NOMO-1 (cell line): ENCODE data around the gene ARHGAP26.

ENCODE experiments used
- DNase-seq, 2 experiments: peaks; one replicate each; lab custom pipeline; 2025; ENCODE audit not compliant: unreplicated experiment in 2 of 2; lab: John Stamatoyannopoulos, UW

Gene ARHGAP26

GRCh38 chr5:143024228-143024920 is 254.2 kb downstream of the ARHGAP26 start:
- no peak for DNase-seq

- peak; percentile 21 to 37 for DNase-seq
These were observed 255.2 kb downstream of the ARHGAP26 start for GRCh38 chr5:143025376-143025775.

DNA sequence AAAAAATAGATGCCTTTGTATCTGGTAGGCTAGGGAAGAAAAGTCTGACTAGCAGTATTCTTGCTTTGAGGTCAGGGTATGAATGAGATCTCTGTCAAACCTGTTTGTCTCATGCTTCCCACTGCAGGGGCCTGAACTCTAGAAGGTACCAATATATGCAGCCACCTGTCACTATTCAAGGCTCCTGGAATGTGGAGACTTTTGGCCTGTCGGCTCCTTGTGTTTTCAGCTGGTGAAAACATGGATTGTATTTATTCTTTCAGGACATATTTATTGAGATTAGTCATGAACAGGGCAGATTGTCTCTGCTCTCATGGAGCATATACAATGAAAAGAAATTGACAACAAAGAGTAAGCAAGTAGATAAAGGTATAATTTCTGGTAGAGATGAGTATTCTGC is 255.8 kb downstream of the ARHGAP26 start:
- DNase-seq: no peak

DNA sequence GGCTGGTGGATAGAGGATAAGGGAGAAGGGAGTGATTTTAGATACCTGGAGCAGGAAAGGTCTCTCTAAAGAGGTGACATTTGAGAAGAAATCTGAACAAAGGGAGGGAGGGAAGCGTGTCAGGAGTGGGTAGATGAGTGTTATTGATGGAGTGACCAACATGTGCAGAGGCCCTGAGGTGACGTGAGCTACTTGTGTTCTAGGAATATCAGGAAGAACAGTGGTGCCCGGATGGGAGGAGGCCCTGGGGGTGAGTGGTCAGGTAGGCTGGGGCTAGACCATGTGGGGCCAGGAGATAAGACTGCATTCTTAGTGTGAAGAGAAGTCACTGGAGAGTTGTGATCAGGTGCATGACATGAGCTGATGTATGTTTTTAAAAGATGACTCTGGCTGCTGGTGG is 256.2 kb downstream of the ARHGAP26 start:
- no peak for DNase-seq

DNA sequence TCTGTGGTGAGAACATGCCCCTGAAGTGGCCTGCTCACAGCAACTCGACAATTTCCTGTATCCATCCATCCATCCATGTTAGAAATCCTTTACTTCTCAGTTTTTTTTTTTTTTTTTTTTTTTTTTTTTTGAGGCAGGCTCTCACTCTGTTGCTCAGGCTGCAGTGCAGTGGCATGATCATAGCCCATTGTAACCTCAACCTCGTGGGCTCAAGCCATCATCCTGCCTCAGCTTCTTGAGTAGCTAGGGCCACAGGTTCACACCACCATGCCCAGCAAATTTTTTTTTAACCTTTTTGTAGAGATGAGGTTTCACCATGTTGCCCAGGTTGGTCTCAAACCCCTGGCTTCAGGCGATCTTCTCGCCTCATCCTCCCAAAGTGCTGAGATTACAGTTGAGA is 259.1 kb downstream of the ARHGAP26 start:
- no peak for DNase-seq

GRCh38 chr5:143030349-143030748 is 260.2 kb downstream of the ARHGAP26 start:
- peak; percentile 18 to 31 for DNase-seq

GRCh38 chr5:143031781-143032580 is 261.8 kb downstream of the ARHGAP26 start:
- no peak for DNase-seq

DNA sequence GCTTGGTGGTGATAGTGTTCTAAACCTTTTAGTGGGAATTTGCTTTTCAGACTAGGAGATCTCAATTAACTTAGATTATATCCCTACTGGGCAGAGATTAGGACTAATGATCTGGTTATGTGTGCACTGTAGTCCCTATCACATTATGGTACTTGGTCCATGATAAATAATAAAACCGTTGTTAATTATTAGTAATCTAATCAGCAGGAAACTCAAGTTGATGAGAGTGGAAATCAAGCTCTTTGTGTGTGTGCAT is 262.3 kb downstream of the ARHGAP26 start:
- DNase-seq: no peak

- DNase-seq: no peak
These were observed 263.5 kb downstream of the ARHGAP26 start for GRCh38 chr5:143033535-143034250.

DNA sequence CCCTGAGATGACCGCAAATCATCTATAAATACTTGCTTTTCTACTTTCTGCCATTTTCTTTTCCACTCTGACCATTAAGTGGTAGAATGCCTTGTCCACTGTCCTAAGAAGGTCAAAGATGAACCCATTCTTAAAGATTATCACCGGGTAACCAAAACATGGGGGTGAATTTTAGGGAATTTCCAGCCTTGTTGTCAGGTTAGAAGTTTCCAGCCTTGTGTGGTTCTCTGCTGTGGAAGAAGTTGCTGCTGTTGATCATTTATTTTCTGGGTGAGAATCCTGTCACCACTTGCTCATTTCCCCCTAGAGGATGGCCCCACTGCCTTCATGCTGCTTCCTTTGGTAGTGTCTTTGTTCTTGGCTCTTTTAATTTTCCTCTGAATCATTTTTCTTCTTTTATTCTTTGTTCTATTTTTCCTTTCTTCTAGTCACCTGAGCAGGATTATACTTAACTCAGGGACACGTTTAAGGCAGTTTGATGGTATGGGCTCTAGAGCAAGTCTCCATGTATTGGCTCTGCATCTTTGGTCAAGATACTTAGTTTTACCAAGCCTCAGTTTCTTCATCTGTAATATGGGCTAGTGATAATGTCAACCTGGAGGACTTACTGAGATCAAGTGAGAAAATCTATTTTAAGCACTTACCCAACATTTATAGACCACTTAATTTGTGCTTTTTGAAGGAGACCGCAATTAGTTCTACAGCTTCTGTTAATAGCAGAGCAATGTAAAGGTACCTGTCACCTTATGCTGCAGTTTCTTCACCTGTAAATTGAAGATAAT is 266.2 kb downstream of the ARHGAP26 start:
- no peak for DNase-seq

DNA sequence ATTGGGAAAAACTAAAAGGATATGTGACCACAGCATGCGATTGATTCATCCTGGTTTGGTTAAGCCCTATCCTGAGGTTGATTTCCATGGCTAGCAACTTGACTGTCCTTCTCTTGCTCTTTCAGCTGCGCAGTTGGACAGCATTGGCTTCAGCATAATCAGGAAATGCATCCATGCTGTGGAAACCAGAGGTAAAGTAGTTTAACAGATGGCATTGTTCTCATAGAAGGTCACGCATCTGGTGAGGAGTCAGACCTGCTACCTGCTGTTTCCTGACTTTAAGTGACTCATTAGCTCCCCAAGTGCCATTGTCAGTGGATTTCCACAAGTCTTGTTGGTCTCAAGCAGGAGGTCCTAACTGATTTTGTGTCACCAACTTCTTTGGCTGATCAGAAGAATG is 266.9 kb downstream of the ARHGAP26 start:
- DNase-seq: no peak

DNA sequence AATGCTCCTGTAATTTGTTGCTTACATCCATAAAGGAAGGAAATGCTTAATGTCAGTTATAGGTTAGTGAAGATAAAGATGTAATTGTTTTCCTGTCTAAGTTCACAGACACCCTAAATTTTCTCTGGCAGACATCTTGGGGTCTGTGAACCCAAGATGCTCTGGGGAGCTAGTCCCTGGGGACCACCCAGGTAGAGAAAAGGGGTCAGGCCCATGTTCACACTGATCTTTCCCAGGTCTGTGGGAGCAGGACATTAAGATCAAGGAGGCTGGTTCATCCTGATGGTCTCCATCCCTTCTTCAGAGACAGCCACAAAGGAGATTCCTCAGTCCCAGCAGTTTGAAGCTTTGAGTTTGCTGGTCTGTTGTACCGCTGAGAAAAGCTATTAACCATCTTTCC is 267.5 kb downstream of the ARHGAP26 start:
- DNase-seq: no peak

DNA sequence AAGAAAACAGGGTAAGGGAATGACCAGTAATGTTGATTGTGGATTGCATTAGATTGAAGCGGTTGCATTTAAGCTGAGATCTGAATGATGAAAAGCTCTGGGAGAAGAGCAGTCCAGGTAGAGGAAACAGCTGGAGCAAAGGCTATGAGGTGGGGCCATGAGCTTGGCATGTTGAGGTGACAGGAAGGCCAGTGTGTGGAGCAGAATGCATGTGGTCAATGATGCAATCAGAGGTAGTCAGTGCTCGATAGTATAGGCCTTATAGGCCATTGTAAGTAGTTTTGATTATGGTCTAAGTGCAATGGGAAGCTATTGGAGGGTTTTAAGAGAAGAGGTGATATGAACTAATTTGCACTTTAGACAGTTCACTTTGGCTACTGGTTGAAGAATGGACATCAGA is 270.4 kb downstream of the ARHGAP26 start:
- DNase-seq: peak in 1 of 2 experiments; percentile 24

- DNase-seq: no peak
These were observed 271.3 kb downstream of the ARHGAP26 start for GRCh38 chr5:143041461-143041860.

DNA sequence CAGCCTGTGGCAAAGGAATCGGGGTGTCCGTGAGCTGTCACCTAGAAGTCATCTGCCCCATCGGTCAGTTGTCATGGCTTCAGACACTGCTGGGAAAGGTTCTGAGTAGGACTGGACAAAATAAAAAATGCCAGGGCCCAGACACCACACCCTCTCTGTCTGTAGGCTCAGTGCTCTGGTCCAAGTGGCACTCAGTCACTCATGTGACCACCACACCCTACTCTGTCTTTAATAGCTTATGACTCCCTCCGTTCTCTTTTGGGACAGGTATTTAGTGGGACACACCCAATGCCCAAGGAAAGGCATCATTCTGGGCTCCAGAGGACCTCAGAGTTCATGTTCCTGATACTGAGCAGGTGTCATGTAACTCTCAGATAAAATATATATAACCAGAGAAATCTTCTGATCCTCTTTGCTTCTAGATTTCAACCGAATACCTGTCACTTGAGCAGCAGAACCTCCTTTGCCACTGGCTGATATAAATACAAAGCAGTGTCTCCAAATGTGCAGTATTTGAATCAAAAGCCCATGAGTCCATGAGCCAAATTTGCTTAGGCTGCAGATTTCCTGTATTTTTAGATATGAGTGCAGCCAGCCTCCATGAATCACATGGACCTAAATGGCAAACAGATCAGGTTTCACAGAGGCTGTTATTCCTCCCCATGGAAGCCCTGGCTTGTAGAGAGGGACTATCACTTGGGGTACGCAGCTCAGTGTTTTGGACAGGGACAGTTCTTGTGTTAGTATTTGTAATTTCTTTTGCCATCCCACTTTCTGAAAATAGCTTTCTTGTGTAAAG is 272.0 kb downstream of the ARHGAP26 start:
- no peak for DNase-seq

DNA sequence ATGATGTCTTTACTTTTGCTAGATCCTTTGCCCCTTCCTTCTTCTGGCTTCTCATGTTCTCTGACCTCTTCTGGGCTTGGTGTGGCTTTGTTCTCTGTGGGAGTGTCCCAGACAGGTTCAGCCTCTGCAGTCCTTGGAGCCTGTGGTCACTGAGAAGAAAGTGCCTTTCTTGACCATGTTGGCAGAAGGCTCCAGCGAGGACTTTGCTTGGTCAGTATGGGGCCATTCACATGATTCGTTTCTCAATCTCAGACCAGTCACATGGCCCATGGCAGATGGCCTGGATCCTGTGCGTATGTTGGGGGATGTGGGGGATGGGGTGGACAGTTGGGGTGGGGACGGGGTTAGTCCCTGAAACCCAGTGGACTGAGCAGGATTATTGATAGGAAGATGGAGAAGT is 274.1 kb downstream of the ARHGAP26 start:
- DNase-seq: no peak

- DNase-seq: no peak
These were observed 274.9 kb downstream of the ARHGAP26 start for GRCh38 chr5:143045062-143045461.

DNA sequence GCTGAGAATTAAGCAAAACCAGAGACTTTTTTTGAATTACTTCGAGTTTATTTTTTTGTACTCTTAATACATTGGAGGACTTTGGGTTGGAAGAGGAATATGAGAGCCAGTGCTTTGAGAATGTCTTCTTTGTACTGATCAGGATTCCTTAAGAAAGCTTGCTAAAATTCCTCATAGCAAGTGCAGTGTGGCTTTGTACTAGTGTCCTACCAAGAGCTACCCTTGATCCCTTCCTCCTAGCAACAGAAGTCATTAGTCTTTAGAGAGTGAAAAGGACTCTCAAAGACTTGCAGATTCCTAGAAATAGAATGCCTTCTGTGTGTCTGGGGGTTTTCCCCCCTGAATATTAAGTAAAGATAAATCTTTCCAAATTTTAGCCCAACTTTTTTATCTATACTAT is 276.1 kb downstream of the ARHGAP26 start:
- DNase-seq: no peak

DNA sequence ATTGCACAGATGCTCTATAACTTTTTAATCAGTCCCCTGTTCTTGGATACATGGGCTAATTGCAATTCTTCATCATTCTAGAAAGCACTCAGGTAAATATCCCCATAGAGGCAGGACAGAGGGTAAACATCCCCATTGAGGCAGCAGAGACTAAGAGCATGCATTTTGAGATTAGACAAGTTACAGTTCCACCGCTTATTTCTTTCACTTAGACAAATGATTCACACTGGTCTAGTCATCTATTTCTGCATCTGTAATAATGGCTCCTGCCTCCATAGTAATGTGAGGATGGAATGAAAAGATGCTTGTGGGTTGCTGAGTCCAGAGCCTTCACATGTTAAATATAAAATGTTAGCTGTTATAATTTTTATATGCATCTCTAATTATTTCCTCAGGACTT is 276.9 kb downstream of the ARHGAP26 start:
- no peak for DNase-seq

DNA sequence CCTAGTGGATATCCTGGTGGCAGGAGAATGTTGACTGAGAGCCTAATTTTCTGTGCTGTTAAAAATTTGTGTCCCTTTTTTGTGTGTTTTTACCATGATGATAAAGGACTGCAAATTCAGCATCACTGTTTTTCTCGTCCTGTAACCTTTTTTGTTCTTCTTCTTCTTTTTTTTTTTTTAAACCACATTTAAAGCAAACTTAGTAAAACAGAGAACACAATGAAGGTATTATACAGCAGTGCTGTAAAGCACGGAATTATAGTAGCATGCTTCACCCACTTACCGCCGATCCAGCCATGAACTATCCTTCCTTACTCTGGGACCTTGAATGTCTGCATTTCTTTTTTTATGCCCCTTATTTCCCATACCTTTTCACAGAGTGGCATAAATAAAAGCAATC is 280.0 kb downstream of the ARHGAP26 start:
- no peak for DNase-seq
